Fibroblast of mammary gland (primary cell): ENCODE data around the gene TSPAN4.

Experiments used
- DNase-seq: peaks from one replicate; pipeline ENCODE4 v3.0.0-alpha.2; 2010; ENCODE audit warnings: low read depth
- H3K4me3 ChIP-seq: 2 replicates; pipeline ENCODE4 v1.5.1; 2011; ENCODE audit warnings: low read depth, mild to moderate bottlenecking, low read length, moderate library complexity; ENCODE audit not compliant: control insufficient read depth
- CTCF ChIP-seq: conservative IDR thresholded peaks from 2 replicates; pipeline ENCODE4 v1.5.1; 2011; ENCODE audit warnings: low read depth, low read length, inconsistent platforms; ENCODE audit not compliant: control insufficient read depth, insufficient read depth

Gene TSPAN4

DNA sequence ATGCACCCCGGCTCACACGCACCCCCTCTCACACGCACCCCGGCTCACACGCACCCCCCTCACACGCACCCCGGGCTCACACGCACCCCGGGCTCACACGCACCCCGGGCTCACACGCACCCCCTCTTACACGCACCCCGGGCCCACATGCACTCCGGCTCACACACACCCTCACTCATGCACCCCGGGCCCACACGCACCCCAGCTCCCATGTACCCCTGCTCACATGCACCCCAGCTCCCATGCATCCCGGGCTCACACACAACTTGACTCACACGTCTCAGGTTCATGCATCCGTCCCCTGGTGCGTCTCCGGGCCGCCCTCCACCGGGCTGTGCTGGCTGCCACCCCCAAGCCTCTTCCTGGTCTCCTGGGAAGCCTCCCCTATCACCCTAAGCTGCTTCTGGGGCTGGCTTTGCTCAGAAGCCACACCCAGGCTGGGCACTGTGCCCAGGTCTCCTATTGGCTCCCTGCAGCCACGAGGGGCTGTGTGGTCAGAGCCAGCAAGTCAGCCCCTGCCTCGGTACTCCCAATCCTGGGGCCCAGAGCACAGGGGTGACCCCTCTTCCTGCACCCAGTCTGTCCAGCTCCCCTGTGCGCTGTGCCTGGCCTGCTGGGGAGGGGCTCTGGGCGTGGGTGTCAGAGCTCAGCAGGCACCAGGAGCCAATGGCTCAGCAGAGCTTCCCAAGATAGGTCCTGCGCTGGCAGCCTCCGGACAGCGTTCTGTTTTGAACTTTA lies 16.9 kb downstream of the TSPAN4 start:
- TF ChIP-seq CTCF = no peak
- H3K4me3 ChIP-seq = peak overlapping the region; percentile 10
- peak; percentile 90 for DNase-seq

- no peak for DNase-seq
Observed at GRCh38 chr11:860234-861104, 17.8 kb downstream of the TSPAN4 start.

DNA sequence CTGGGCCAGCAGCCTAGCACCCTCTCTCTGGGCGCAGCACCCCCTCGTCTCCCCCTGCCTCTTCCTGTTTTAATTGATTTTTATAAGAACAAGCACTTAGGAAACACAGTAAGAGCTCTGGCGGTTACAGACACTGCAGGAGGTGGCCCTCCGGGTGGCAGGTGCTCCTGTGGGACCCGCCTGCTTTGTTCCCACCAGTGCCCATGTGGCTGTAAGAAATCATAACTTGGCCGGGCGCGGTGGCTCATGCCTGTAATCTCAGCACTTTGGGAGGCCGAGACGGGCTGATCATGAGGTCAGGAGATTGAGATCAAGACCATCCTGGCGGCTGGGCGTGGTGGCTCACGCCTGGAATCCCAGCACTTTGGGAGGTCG lies 18.4 kb downstream of the TSPAN4 start:
- DNase-seq = no peak
- TF ChIP-seq CTCF = no peak
- no peak overlapping the region for H3K4me3 ChIP-seq

More at GRCh38 chr11:860234-861104, 17.8 kb downstream of the TSPAN4 start:
- TF ChIP-seq CTCF = no peak
- H3K4me3 ChIP-seq = no peak overlapping the region

DNA sequence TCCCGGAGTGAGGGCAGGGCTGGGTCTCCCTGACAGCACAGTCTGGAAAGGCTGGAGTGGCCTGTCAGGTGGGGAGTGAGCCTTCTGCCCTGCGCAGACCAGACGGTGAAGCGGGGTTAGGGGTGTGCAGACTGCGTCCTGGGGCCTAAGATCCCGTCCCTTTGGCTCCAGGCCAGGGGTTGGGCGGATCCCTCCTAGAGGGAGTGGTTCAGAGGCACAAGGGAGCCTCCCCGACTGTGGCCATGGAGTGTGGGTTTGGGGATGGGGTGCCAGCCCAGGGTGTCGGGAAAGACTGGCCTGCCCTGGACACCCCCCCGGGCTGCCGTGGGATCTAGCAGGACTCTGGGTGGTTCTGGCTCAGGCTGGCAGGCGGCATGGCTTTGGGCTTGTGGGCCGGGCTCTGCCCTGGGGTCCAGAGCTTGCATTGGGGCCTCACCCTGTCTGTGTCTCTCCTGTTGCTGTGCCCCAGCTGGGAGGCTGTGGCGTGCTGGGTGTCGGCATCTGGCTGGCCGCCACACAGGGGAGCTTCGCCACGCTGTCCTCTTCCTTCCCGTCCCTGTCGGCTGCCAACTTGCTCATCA lies 19.5 kb downstream of the TSPAN4 start:
- no peak for TF ChIP-seq CTCF
- no peak for DNase-seq
- H3K4me3 ChIP-seq = no peak overlapping the region

DNA sequence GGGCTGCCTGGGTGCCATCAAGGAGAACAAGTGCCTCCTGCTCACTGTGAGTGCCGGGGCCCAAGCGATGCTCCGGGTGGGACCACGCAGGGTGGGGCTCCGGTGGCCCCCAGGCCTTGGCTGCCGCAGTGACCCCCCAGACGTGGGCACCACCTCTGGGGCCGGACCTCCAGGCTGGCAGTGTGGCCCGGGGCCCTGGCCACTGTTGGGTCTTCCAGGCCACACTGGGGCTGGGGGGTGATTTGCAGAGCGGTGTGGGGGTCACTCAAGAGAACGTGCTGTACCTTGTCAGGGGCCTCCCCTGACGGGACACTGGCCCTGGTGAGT lies 20.0 kb downstream of the TSPAN4 start:
- no peak for TF ChIP-seq CTCF
- no peak overlapping the region for H3K4me3 ChIP-seq
- DNase-seq = no peak

DNA sequence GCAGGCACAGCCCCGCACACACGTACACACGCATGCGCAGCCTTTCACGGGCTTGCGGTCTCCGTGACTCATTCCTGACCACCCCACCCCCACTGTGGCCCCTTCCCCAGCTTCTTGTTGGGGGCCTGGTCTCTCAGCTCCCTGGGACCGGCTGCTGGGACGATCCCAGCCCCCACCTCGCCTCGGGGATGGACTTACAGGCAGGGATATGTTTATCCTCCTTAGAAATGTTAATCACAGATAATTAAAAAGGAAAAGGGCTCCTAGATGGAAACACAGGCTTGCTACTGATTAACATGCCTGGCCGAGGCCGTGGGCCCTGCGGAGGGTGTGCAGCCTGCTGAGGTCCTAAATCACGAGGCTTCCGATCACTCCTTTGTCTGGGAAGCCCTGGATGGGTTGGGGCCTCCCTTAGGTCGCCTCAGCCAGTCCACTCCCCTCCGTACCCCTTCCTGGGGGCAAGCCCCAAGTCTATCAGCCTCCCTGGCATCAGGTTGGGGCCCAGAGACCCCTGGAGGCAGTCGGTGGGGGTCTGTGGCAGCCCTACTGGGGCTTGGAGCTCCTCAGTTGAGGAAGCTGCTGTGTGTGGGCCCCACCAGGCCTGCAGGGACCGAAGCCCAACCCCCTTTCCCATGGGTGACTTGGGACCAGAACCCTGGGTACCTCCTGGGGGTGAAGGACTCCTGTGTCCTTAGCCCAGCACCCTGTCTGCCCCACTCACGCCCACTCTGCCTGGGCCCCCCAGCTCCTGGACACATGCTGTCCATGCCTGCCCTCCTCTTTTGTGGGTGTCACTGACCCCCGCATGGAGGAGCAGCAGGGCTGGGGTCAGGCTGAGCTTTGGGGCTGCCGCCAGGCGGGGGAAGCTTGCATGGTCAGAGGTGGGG lies 20.6 kb downstream of the TSPAN4 start:
- no peak overlapping the region for H3K4me3 ChIP-seq
- TF ChIP-seq CTCF = no peak
- DNase-seq = no peak
